K562 (cell line): Measurements from ENCODE around the gene LPIN1. TPM values are rescaled to one million over a fixed set of nuclear protein-coding genes. Genes with fewer than 3 reads are reported as not detected.

Source experiments
- ATF4 ChIP-seq: fragments of 450-650 bp; formaldehyde crosslinking; IDR thresholded peaks from 2 replicates; pipeline ENCODE4 v1.4.0; 2022; ENCODE audit warnings: mild to moderate bottlenecking, moderate library complexity
- EZH2 ChIP-seq: IDR thresholded peaks from 2 replicates; pipeline ENCODE4 v1.6.1; 2012; ENCODE audit warnings: low read depth, mild to moderate bottlenecking, inconsistent platforms, low read length, borderline replicate concordance
- FOXP1 ChIP-seq: sonication (generic); formaldehyde crosslinking; IDR thresholded peaks from 2 replicates; pipeline ENCODE4 v1.8.0; 2022; ENCODE audit warnings: mild to moderate bottlenecking, missing genetic modification reagents
- HMGN3 ChIP-seq: IDR thresholded peaks from 2 replicates; pipeline ENCODE4 v1.6.1; 2011; ENCODE audit warnings: borderline replicate concordance, low read depth, mild to moderate bottlenecking, mixed read lengths, low read length; ENCODE audit not compliant: insufficient read length; ENCODE audit errors: extremely low read depth
- HNRNPH1 ChIP-seq: fragments of 200-400 bp; formaldehyde crosslinking; optimal IDR thresholded peaks from 2 replicates; pipeline ENCODE3; 2017; ENCODE audit warnings: low read depth, mild to moderate bottlenecking, low read length, moderate library complexity
- HNRNPLL ChIP-seq: fragments of 200-400 bp; formaldehyde crosslinking; IDR thresholded peaks from 2 replicates; pipeline ENCODE4 v1.6.1; 2017; ENCODE audit warnings: low read length, low read depth, mild to moderate bottlenecking; ENCODE audit not compliant: poor library complexity, severe bottlenecking
- JUND ChIP-seq, 2 experiments: IDR thresholded peaks; 2 replicates in 1 of 2; 3 replicates in 1 of 2; pipeline ENCODE4 v1.6.1; 2011; ENCODE audit warnings: borderline replicate concordance in 2 of 2, low read depth in 2 of 2, low read length in 2 of 2, improper control_type of control experiment in 1 of 2, missing biosample characterization in 1 of 2, missing genetic modification characterization in 1 of 2, missing genetic modification reagents in 1 of 2
- MEIS2 ChIP-seq: fragments of 450-650 bp; IDR thresholded peaks from 2 replicates; pipeline ENCODE4 v1.6.1; 2014; ENCODE audit warnings: mild to moderate bottlenecking; ENCODE audit not compliant: partially characterized antibody
- NRF1 ChIP-seq, 2 experiments: fragments of 450-650 bp; IDR thresholded peaks in 1 of 2; conservative IDR thresholded peaks in 1 of 2; 2 replicates each; pipeline ENCODE4 v1.6.1; 2014; ENCODE audit warnings: mild to moderate bottlenecking in 2 of 2
- PPARD ChIP-seq: fragments of 250-450 bp; sonication (Bioruptor Pico); IDR thresholded peaks from 2 replicates; pipeline ENCODE4 v1.8.0; 2022; ENCODE audit warnings: inconsistent platforms, mild to moderate bottlenecking, moderate library complexity
- SMARCE1 ChIP-seq: fragments of 450-650 bp; IDR thresholded peaks from 2 replicates; pipeline ENCODE4 v1.7.1; 2016; ENCODE audit warnings: mild to moderate bottlenecking
- TAF7 ChIP-seq: fragments of 450-650 bp; IDR thresholded peaks from 2 replicates; pipeline ENCODE4 v1.6.1; 2016; ENCODE audit warnings: missing genetic modification characterization, missing compliant biosample characterization
- TBL1XR1 ChIP-seq, 2 experiments: IDR thresholded peaks; 2 replicates each; pipeline ENCODE4 v1.6.1; 2012; ENCODE audit warnings: improper control_type of control experiment in 2 of 2, low read length in 2 of 2, mild to moderate bottlenecking in 1 of 2
- THRB ChIP-seq: fragments of 450-650 bp; formaldehyde crosslinking; conservative IDR thresholded peaks from 2 replicates; pipeline ENCODE4 v1.4.0; 2022; ENCODE audit warnings: mild to moderate bottlenecking, missing genetic modification characterization
- USF2 ChIP-seq: sonication (generic); formaldehyde crosslinking; IDR thresholded peaks from 2 replicates; pipeline ENCODE4 v1.5.0; 2020; ENCODE audit warnings: missing genetic modification reagents
- XRCC3 ChIP-seq: fragments of 450-650 bp; IDR thresholded peaks from 2 replicates; pipeline ENCODE4 v1.6.1; 2017; ENCODE audit warnings: mild to moderate bottlenecking, moderate library complexity
- XRCC5 ChIP-seq: fragments of 200-400 bp; formaldehyde crosslinking; IDR thresholded peaks from 2 replicates; pipeline ENCODE4 v1.6.1; 2017; ENCODE audit warnings: low read depth, mild to moderate bottlenecking, low read length
- ZBTB12 ChIP-seq: fragments of 250-450 bp; sonication (Bioruptor Pico); IDR thresholded peaks from 2 replicates; pipeline ENCODE4 v1.4.0; 2020
- ZC3H4 ChIP-seq: sonication (generic); formaldehyde crosslinking; IDR thresholded peaks from 2 replicates; pipeline ENCODE4 v1.9.0; 2021; ENCODE audit warnings: missing genetic modification reagents, borderline replicate concordance
- ZKSCAN3 ChIP-seq: fragments of 250-450 bp; sonication (Bioruptor Pico); IDR thresholded peaks from 2 replicates; pipeline ENCODE4 v1.4.0; 2020
- ZNF134 ChIP-seq: fragments of 250-450 bp; sonication (Bioruptor Pico); conservative IDR thresholded peaks from 2 replicates; pipeline ENCODE4 v1.4.0; 2020
- ZNF232 ChIP-seq: sonication (generic); formaldehyde crosslinking; IDR thresholded peaks from 2 replicates; pipeline ENCODE4 v1.8.0; 2022; ENCODE audit warnings: mild to moderate bottlenecking, missing genetic modification reagents
- ZNF764 ChIP-seq: fragments of 250-450 bp; sonication (Bioruptor Pico); IDR thresholded peaks from 2 replicates; pipeline ENCODE4 v1.4.0; 2020; ENCODE audit warnings: low read depth, mild to moderate bottlenecking, moderate library complexity
- ZNF766 ChIP-seq: fragments of 200-800 bp; sonication (Bioruptor generic); conservative IDR thresholded peaks from 2 replicates; pipeline ENCODE4 v1.6.1; 2016; ENCODE audit warnings: missing genetic modification characterization, missing compliant biosample characterization
- ZNF778 ChIP-seq: fragments of 450-650 bp; formaldehyde crosslinking; IDR thresholded peaks from 2 replicates; pipeline ENCODE4 v1.4.0; 2020; ENCODE audit warnings: mild to moderate bottlenecking, moderate library complexity
- polyA plus RNA-seq, 8 experiments: library from polyadenylated mRNA; depleted of rRNA in 4 of 8; stranded (reverse) in 5 of 8; unstranded in 3 of 8; fragments of >200 nt; fragmentation: Nextera tagmentation in 2 of 8; fragmentation: Illumina TruSeq in 1 of 8; extraction: Ambion mirVana in 2 of 8; extraction: Trizol in 1 of 8; gene quantifications; 2 replicates each; pipeline versions ENCODE4 v1.2.1 to v1.2.3, GENCODE V29; 2011 to 2014; ENCODE audit warnings: inconsistent platforms in 1 of 8, missing spikeins in 1 of 8
- total RNA-seq, 7 experiments: library from RNA; depleted of rRNA in 6 of 7; stranded (reverse); fragments of >200 nt in 6 of 7; fragmentation: Illumina TruSeq in 2 of 7; extraction: Trizol in 2 of 7; gene quantifications; 2 replicates each; pipeline versions ENCODE4 v1.2.1 to v1.2.3, GENCODE V29; 2011 to 2021; ENCODE audit warnings: low replicate concordance in 1 of 7

Gene LPIN1
- total and polyA plus RNA-seq, 9 of the 15 experiments (the other 6 are each of a cell fraction or from before 2014, with no cell fraction given): 9.2 to 84.0 (median 27.8) TPM

GRCh38 chr2:11719230-11719977 lies 27.0 kb upstream of the LPIN1 start (continued):
- TF ChIP-seq JUND (IDR thresholded peaks at IDR 0.05; ENCODE audit: borderline replicate concordance, low read depth, low read length) (peak; percentile 45; the same call in 1 of the 2 replicates), JUND (tag; IDR thresholded peaks at IDR 0.05; ENCODE audit: borderline replicate concordance, low read depth, low read length) (0 out of 3 replicates have a peak, but pooled peaks have one; percentile 16), EZH2 (no peak), HMGN3 (no peak), TBL1XR1 (IDR thresholded peaks at IDR 0.05; ENCODE audit: low read length in 2 of 2) (no peak), NRF1 (conservative IDR thresholded peaks at IDR 0.05 in 1 of 2, IDR thresholded peaks at IDR 0.05 in 1 of 2) (peak; percentile 39 to 50; a peak in 3 of 4 replicates), USF2 (CRISPR knock-in tag) (no peak), ZNF778 (CRISPR knock-in tag) (no peak), ZNF764 (no peak), XRCC5 (no peak), MEIS2 (peak; percentile 80), XRCC3 (no peak), ZNF134 (CRISPR knock-in tag) (no peak), ATF4 (no peak), ZNF766 (no peak), THRB (CRISPR knock-in tag) (no peak), SMARCE1 (peak; percentile 27; the same call in 1 of the 2 replicates), HNRNPLL (no peak), FOXP1 (CRISPR knock-in tag) (no peak), PPARD (CRISPR knock-in tag) (no peak), TAF7 (tag) (no peak), ZBTB12 (CRISPR knock-in tag) (no peak), HNRNPH1 (no peak), ZC3H4 (CRISPR knock-in tag) (no peak), ZKSCAN3 (CRISPR knock-in tag) (no peak), ZNF232 (CRISPR knock-in tag) (no peak)
